ENCODE measurements around the gene COL9A2.

The COL9A2 gene

DNA sequence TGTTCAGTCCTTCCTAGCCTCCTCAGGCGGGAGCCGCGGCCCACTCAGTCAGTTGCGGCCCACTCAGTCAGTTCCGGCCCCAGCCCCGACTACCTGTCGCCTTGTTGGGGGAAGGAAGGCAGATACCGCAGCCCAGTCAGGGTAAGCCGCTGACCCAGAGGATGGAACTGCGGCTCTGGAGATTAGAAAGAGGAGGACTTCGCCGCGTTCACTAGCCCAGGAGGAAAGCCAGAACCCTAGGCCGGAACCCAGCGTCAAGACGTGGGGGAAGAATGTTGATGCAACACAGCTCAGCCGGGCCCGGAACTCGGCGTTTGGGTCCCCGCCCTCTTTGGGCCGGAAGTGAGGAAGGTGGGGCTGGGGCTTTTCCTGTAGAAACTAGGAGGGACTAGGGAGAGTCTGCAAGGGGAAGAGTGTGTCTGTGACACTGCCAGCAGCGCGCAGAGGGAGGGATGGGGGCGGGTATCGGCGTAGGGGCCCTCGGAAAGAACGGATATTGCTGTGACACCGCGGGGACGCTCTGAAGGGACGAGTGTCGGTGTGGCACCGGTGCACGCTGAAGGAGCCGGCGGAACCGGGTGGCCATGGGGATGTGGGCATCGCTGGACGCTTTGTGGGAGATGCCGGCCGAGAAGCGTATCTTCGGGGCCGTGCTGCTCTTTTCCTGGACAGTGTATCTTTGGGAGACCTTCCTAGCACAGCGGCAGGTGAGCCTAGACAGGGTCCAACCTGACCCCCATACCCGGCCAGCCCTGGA lies 59.2 kb downstream of the COL9A2 start, which contains the start of gene ZMPSTE24:
Gene ZMPSTE24 (plus strand): TSS at position 549 of the 757 bp plus-strand sequence. CDS start 36 bp downstream, at position 585.
- peak; percentile 71 for DNase-seq (ENCODE audit: low spot score)

DNA sequence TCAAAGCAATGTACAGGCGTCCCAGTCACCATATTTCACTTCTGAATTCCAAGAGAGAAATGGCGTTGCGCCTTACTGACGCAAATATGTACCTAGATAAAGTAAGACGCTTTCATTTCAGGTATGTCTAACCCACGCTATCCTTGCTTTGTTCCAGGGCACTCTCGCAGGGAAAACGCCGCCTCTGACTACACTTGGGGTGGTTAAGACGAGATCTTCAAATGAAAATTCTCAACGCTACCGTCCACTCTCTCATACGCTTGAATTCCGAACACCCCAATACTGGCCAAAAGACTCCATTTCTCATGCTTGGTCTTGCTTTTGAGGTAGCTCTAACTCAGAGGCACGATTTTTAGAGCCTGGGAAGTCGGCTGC lies 59.8 kb downstream of the COL9A2 start:
- no peak for DNase-seq (ENCODE audit: low spot score)

DNA sequence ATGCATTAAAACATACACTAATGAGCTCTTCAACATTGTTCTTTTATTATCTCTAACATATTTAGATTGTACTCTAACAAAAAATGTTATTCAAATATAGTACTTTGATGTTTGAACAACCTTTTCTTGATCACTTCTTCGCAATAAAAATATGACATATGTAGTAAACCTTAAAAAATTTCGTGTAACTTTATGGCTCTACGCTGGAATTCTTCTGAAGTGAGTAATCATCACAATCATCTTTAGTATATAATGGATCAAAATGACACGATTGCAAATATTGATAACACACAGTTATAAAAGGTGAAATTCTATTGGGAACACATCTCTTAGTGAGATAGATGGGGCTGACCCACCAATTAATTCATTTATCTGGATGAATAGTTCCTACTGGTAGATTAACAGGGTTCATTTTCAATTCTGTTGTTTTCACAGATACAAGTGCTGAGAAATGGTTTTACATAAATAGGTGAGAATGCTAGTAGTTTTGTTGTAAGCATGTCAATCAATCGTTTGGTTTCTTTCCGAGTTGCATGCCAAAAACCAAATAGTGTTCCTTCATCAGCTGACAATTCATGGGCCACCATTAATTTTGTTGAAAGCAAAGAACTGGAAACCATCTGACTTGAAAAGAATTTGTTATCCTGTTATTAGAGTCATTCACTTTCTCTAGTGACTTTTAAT lies 60.5 kb downstream of the COL9A2 start:
- no peak for DNase-seq (ENCODE audit: low spot score)

DNA sequence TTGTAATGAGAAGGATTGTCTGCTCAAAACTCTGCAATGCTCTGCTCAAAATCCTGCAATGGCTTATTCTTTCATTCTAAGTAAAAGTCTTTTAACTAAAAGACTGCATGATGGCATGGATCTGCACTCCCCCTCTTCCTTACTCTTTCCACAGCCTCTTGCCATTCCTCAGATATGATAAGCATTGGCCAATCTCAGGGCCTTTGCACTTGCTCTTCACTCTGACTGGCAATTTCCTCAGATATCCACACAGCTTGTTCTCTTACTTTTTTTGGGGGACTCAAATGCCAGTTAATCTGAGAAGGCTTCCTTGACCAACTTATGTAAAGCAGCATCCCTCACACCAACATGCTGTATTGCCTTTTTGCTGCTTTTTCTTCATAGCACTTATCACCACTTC lies 61.9 kb downstream of the COL9A2 start:
- DNase-seq (ENCODE audit: low spot score): no peak

DNA sequence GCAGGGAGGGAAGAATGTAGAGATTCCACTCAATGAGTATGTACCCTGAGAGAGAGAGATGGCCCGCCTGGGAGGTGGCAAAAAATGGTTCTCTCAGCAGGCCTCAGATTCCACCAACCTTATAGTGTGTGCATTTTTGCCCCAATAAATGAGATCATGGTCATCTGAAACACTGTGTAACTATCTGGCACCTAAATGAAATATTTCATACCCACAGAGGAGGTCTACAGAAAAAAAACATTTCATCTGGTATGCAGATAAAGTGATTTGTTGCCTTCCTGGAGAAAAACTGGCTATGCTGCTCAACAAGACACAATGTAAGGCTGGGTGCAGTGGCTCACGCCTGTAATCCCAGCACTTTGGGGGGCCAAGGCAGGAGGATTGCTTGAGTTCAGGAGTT lies 64.5 kb downstream of the COL9A2 start:
- DNase-seq (ENCODE audit: low spot score): no peak

DNA sequence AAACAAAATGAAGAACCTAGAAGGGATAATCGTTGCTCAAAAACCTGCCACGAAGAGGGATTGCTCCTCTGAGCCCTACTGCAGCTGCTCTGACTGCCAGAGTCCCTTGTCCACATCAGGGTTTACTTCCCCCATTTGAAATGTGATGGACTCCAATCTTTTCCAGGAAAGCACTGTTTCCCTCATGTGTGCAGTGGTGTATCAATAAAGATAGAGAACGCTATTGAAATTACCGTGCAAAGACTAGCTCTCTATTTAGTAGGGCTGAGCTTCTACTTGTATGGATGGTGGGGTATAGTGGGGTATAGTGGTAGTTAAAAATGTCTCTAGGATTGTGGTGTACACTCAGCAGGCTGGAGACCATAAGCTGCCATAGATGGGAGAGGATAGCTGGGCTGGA lies 65.6 kb downstream of the COL9A2 start:
- DNase-seq (ENCODE audit: low spot score): no peak
